GM21423 (cell line): ENCODE results near the gene NEUROG3.

Experiments used
- ATAC-seq: cut with Tn5 transposase; IDR thresholded peaks from one replicate; pipeline ENCODE4 v1.9.1; 2021; ENCODE audit warnings: mild to moderate bottlenecking, moderate library complexity; ENCODE audit not compliant: unreplicated experiment

NEUROG3 gene, protein sequence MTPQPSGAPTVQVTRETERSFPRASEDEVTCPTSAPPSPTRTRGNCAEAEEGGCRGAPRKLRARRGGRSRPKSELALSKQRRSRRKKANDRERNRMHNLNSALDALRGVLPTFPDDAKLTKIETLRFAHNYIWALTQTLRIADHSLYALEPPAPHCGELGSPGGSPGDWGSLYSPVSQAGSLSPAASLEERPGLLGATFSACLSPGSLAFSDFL

GRCh38 chr10:69573056-69573806 lies at the start of gene NEUROG3:
Gene NEUROG3, minus strand, starts transcription at chr10:69573422. Its CDS starts 379 bp downstream, at chr10:69573043.
- peak; percentile 54 for ATAC-seq

GRCh38 chr10:69620625-69621024 lies 47.4 kb upstream of the NEUROG3 start:
- ATAC-seq, result no peak

DNA sequence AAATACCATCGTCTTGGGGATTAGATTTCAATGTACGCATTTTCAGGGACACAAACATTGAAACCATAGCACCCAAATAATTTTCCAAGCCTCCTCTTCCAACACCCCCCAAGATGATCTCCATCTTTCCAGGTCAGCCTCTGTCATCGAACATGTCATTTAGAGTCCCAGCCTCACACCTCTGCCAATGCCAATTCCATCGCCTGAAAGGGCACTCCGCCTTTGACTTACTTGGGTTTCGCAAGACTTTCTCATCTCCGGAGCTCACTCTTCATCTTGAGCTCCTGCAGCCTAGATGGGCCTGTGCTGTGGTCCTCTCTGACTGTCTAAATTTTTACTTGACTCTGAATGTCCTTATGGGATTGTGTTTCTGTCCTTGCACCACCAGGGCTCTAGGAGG lies 46.4 kb upstream of the NEUROG3 start:
- no peak for ATAC-seq

GRCh38 chr10:69618746-69619145 lies 45.5 kb upstream of the NEUROG3 start:
- no peak for ATAC-seq

- no peak for ATAC-seq
These were observed 43.1 kb upstream of the NEUROG3 start for GRCh38 chr10:69616358-69616757.

- ATAC-seq, result no peak
These were observed 40.9 kb upstream of the NEUROG3 start for GRCh38 chr10:69614130-69614529.

GRCh38 chr10:69612760-69613159 lies 39.5 kb upstream of the NEUROG3 start:
- no peak for ATAC-seq

- no peak for ATAC-seq
These were observed 35.9 kb upstream of the NEUROG3 start for GRCh38 chr10:69609077-69609476.

DNA sequence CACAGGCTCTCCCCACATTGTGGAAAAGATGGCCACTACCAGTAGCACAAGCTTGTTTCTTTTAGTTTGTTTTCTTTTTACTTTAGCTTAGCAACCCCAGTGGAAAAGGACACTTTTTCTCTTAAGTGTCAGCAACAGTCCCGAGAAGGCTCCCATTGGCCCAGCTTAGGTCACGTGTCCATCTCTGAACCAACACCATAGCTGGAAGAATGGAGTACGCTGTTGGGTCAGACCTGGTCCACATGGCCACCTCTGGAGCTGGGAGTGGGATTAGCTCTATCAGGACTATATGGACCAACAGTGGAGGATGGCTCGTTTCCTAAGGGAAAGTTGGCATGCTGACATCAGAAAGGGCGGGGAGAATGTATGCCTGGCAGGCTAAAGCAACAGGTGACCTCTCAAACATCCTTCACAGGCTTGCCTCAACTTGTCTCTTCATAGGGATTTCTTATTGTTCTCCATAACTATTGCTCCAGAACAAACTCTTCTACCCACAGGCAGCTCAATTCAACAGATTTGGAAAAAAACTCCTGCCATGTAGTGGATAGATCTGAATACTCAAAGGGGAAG lies 27.6 kb upstream of the NEUROG3 start:
- no peak for ATAC-seq

DNA sequence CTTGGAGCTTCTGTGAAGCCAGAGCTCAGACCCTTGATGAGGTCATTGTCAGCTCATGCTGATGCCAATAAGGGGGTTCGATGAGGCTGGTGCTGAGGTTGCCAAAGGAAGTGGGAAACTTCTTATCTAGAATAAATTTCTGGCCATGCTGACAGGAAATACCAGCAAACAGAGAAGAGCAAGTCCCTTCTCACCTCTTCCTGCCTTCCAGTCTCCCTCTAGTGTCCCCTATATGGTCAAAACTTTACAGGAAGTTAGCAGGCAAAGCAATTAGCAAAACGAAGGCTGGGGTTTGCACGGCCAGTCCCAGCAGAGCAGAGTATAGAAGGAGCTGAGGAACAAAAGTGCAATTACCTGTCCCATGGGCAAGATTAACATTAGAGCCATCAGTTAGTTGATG lies 15.1 kb upstream of the NEUROG3 start:
- ATAC-seq, result no peak

DNA sequence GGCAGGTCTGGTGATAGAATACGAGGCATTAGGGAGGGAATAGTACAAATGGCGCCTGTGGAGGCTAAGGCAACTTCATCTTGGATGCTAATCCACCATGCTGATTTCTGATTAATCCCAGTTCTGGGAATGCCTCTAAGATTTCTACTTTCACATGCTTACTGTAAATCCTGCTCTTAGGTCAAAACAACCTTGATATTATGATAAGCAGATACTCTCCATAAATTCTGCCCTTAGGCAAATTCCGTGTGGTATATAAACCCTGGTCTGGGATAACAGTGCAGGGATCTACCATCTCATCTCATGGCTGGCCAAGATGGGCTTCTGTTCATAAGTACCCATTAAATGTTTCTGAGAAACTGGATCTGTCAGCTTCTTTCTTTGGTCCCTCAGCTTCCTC lies 11.4 kb upstream of the NEUROG3 start:
- no peak for ATAC-seq

GRCh38 chr10:69583106-69583505 lies 9.9 kb upstream of the NEUROG3 start:
- no peak for ATAC-seq

GRCh38 chr10:69580435-69580834 lies 7.2 kb upstream of the NEUROG3 start:
- no peak for ATAC-seq

- no peak for ATAC-seq
These were observed 6.3 kb upstream of the NEUROG3 start for GRCh38 chr10:69579464-69580060.

DNA sequence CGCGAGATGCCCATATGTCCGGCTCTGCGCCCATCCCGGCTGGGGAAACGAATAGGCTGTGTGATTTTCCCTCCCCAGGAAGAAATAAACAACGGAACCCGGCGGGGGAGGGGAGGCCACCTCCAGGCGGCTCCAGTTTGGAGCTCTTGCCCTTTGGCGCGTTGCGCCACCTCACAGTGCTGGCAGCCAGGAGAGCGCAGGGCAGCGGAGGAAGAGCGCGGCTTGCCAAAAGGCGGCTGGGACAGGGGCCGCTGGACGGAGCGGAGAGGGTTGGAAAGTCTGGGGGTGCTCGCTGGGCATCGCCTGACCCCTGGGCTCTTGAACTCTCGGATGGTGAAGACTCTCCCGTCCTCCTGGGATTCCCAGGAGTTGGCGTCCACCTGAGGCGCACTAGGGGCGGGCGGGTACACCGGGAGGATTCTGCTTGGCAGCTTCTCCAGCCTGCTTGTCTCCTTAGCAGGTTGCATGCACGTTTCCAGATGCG lies 5.3 kb upstream of the NEUROG3 start:
- ATAC-seq, result no peak

- ATAC-seq, result no peak
These were observed 4.3 kb upstream of the NEUROG3 start for GRCh38 chr10:69577268-69578232.

DNA sequence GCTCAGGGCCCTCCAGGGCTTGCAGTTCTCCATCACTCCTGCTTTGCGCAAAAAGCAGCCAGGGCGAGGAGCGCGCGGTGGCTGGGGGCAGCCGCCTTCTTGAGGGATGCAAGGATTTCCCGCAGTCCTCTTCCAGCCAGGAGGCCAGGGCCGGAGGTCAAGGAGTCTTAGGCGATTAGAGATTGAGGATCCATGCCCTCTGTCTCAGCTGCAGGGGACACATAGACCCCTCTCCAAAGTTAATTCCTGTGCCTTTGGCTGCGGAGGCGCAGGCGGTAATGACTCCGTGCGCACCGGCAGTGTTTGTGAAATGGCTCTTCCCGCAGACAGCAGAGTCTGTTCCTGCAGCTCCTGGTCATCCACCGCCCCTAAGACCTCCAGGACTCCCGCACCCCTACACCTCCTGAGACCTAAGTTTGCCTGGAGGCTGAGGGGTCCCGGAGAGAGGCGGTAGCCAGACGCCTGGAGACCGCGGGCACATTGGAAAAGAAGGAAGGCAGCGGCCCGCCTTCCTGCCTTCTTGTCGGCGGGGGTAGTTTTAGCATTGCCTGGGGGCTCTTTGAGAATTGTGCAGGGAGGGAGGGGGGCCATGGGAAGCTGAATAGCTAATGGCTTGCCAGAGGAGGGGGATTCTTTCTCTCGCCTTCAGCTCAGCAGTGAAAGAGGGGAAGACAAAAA lies 3.3 kb upstream of the NEUROG3 start:
- ATAC-seq, result no peak

DNA sequence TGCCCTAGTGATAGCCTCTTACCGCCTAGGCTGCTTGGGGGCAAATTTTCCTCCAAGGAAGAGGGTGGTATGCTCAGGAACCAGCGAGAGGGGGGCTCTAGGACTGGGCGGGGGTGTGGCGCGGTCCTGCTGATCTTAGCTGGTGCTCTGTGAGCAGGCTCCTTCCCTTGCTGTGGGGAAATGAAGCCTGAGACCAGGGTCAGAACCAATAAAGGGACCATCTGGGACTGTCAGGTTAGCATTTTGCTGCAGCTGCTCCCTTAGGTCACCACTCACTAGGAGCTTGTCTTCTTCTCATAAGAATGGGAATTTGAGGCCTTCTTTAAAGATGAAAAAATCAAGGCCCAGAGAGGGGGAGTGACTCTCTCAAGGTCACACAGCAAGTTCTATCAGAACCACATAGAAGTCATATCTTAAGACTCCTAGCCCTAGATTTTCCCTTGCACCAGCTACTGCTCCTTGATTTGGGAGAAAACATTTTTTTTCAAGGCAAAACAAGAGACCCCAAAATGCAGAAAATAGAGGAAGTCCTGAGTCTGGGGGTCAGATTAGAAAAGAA lies 2.0 kb upstream of the NEUROG3 start:
- ATAC-seq, result no peak

DNA sequence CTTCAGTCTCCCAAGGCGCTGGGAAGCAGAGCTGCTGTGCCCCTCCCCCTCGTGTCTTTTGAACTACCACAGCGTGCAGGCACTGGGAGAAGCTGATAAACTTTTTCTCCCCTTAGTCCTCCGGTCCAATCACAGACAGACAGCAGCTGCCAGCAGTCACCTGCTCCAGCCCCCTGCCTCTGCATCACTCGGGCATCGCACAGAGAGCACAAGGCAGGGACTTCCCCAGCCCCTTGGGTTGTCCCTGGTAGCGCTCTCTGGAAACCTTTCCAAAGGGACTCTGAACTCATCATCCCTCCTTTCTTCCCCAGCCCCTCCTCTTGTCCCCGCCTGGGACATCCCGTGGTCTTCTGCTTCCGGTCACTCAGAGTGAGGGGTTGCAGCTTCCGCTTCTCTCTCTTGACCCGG lies 1.4 kb upstream of the NEUROG3 start:
- ATAC-seq, result no peak
